Neural crest cell (in vitro differentiated cells): Measurements from ENCODE around the gene C1orf21. TPM values are rescaled to one million over a fixed set of nuclear protein-coding genes. Genes with fewer than 3 reads are reported as not detected.

ENCODE experiments used
- DNase-seq: peaks from one replicate; pipeline ENCODE4 v3.0.0; 2021; ENCODE audit warnings: low read depth, mixed read lengths, low spot score
- H3K27ac Mint-ChIP-seq: one replicate; pipeline ENCODE4 v1.8.0; 2021; ENCODE audit warnings: mild to moderate bottlenecking, mixed read lengths; ENCODE audit not compliant: unreplicated experiment
- H3K27me3 Mint-ChIP-seq: 2 replicates; pipeline ENCODE4 v1.8.0; 2021; ENCODE audit warnings: low read depth, mild to moderate bottlenecking, mixed read lengths
- H3K36me3 Mint-ChIP-seq: 2 replicates; pipeline ENCODE4 v1.8.0; 2021; ENCODE audit warnings: low read depth, mild to moderate bottlenecking, mixed read lengths
- H3K4me1 Mint-ChIP-seq: 2 replicates; pipeline ENCODE4 v1.8.0; 2021; ENCODE audit warnings: mixed read lengths
- H3K4me3 Mint-ChIP-seq: one replicate; pipeline ENCODE4 v1.8.0; 2021; ENCODE audit warnings: mild to moderate bottlenecking, mixed read lengths
- H3K9me3 Mint-ChIP-seq: 2 replicates; pipeline ENCODE4 v1.8.0; 2021; ENCODE audit warnings: mixed read lengths
- total RNA-seq: library from RNA; stranded (reverse); gene quantifications from 2 replicates; pipeline ENCODE4 v1.2.1, GENCODE V29; 2021
- TF ChIP-seq, protein P1 (sequence below): fragments of 200-600 bp; sonication (generic); conservative IDR thresholded peaks from 2 replicates; pipeline ENCODE4 v1.5.0; 2021; ENCODE audit warnings: antibody characterized with exemption, mild to moderate bottlenecking

Gene C1orf21
- total RNA-seq, 1 donor from 2014 or later, result 29.8 TPM

DNA sequence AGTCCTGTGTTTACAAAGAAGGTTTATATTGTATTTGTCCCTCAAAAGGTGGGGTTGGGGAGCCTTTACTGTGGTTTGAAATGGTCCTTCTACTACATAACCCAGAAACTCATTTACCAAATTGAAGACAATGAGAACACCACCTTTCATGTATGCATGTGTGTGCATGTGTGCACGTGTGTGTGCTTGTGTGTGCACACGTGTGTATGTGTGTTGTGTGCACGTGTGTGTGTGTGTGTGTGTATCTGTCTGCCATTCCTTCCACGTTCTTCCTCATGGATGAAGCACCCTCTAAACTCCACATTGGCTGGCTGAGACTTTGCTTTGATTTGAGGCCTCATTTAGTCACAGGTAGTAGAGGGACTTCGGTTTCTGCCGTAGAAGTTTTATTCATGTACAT lies 229.7 kb downstream of the C1orf21 start:
- H3K27me3 Mint-ChIP-seq, result no peaks in the 10 kb centered on the region
- H3K4me3 Mint-ChIP-seq, result no peak overlapping the region
- H3K36me3 Mint-ChIP-seq, result peaks cover 1% of the 10 kb centered on the region
- no peak for DNase-seq
- no peak overlapping the region for H3K27ac Mint-ChIP-seq
- H3K4me1 Mint-ChIP-seq, result peaks cover 18% of the 10 kb centered on the region
- H3K9me3 Mint-ChIP-seq, result no peaks in the 10 kb centered on the region
- TF ChIP-seq, protein P1, sequence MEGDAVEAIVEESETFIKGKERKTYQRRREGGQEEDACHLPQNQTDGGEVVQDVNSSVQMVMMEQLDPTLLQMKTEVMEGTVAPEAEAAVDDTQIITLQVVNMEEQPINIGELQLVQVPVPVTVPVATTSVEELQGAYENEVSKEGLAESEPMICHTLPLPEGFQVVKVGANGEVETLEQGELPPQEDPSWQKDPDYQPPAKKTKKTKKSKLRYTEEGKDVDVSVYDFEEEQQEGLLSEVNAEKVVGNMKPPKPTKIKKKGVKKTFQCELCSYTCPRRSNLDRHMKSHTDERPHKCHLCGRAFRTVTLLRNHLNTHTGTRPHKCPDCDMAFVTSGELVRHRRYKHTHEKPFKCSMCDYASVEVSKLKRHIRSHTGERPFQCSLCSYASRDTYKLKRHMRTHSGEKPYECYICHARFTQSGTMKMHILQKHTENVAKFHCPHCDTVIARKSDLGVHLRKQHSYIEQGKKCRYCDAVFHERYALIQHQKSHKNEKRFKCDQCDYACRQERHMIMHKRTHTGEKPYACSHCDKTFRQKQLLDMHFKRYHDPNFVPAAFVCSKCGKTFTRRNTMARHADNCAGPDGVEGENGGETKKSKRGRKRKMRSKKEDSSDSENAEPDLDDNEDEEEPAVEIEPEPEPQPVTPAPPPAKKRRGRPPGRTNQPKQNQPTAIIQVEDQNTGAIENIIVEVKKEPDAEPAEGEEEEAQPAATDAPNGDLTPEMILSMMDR, result no peak

DNA sequence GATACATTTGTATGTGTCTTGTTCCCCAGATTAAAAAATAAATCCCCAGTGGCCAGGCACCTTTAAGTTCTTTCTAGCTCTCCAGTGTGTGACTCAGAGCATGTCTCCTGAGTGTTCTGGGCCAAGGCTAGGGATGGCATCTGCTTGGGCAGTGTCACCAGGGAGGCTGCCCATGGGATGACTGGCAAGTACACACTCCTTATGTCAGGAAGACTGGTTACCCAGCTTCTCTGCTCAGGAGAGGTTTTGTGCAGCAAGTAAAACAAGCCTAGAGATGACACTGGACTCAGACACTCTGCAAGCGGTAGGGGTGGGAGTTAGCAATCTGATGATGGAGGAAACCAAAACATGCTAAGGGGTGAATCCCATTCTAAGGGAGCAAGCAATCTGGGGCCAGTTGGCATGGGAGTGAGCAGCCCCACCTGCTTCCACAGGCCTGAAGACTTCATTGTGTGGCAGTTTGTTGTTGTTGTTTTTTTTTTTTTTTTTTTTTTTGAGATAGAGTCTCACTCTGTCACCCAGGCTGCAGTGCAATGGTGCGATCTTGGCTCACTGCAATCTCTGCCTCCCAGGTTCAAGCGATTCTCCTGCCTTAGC lies 230.7 kb downstream of the C1orf21 start:
- H3K4me1 Mint-ChIP-seq, result peaks cover 22% of the 10 kb centered on the region
- no peak overlapping the region for H3K27ac Mint-ChIP-seq
- H3K27me3 Mint-ChIP-seq, result no peaks in the 10 kb centered on the region
- no peak for DNase-seq
- H3K9me3 Mint-ChIP-seq, result no peaks in the 10 kb centered on the region
- peaks cover 2% of the 10 kb centered on the region for H3K36me3 Mint-ChIP-seq
- no peak overlapping the region for H3K4me3 Mint-ChIP-seq
- TF ChIP-seq, protein P1, result no peak

DNA sequence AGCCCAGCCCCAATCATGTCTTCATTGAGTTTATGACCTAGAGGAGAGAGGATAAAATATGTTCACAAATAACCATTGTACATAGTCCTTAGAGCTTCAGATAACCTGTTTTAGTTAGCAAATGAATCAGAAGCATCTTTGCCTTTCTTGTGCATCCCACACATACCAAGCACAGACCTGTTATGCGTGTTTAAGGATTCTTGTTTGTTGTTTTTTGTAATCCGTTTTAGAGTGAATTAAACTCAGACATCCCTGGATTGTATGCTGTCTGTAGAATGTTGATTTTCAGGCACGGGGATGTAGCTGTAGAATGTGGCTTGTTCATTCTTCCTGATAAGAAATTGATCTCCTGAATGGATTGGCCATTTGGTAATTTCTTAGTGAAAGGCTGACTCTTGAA lies 232.0 kb downstream of the C1orf21 start:
- TF ChIP-seq, protein P1, result no peak
- DNase-seq, result no peak
- peaks cover 22% of the 10 kb centered on the region for H3K4me1 Mint-ChIP-seq
- H3K4me3 Mint-ChIP-seq, result no peak overlapping the region
- no peaks in the 10 kb centered on the region for H3K9me3 Mint-ChIP-seq
- H3K36me3 Mint-ChIP-seq, result peaks cover 2% of the 10 kb centered on the region
- no peak overlapping the region for H3K27ac Mint-ChIP-seq
- no peaks in the 10 kb centered on the region for H3K27me3 Mint-ChIP-seq

DNA sequence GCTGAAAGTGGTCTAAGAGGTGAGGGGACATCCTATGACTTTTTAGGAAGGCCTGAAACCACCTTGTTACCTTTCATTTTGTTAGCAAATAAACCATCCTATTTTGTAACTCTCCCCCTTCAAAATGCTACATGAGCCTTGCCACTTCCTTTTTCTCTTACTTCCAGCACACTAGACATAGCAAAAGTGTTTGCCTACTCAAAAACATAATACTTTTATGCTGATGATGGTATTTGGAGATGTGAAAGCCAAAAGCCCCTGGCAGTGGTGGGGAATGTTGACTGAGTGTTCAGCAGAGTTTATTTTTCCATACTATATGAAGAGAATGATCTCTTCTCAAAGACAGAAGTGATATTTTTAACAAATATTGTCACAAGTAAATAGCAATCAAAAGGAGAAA lies 233.6 kb downstream of the C1orf21 start:
- Mint-ChIP-seq H3K27me3 (no peaks in the 10 kb centered on the region), H3K9me3 (peaks cover 2% of the 10 kb centered on the region), H3K4me1 (peaks cover 25% of the 10 kb centered on the region), H3K4me3 (no peak overlapping the region), H3K27ac (no peak overlapping the region), H3K36me3 (peaks cover 4% of the 10 kb centered on the region)
- no peak for DNase-seq
- TF ChIP-seq, protein P1, result no peak

DNA sequence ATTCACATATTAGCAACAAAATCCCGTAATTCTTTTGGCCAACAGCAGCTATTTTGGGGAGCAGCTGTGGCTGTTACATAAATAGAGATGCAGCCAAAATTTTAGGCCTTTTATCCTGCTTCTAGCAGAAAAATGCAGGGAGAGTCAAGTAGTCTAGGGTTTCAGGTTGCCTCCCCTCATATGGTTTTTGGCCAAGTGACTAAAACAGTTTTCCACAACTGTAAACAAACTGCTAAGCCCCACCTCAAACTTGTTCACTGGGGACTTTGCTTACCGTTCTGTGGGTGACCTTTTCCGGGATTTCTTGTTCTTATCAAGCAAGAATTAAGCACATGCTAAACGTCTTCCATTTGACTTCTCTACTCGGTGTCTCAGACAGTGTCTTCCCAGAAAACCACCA lies 234.4 kb downstream of the C1orf21 start:
- no peak overlapping the region for H3K27ac Mint-ChIP-seq
- H3K9me3 Mint-ChIP-seq, result peaks cover 2% of the 10 kb centered on the region
- peaks cover 4% of the 10 kb centered on the region for H3K36me3 Mint-ChIP-seq
- DNase-seq, result no peak
- no peak overlapping the region for H3K4me3 Mint-ChIP-seq
- TF ChIP-seq, protein P1, result no peak
- peaks cover 20% of the 10 kb centered on the region for H3K4me1 Mint-ChIP-seq
- H3K27me3 Mint-ChIP-seq, result no peaks in the 10 kb centered on the region
